Bronchial epithelial cell (primary cell): Measurements from ENCODE around the gene FXR1. TPM values are rescaled to one million over a fixed set of nuclear protein-coding genes. Genes with fewer than 3 reads are reported as not detected.

ENCODE experiments used
- DNase-seq: peaks from one replicate; pipeline ENCODE4 v3.0.0-alpha.2; 2010; ENCODE audit warnings: low read depth
- FAIRE-seq: peaks from 2 replicates; lab custom pipeline; 2011; peaks lifted over from hg19 to GRCh38; lab: Jason Lieb, UNC
- H3K27me3 ChIP-seq: 2 replicates; pipeline ENCODE4 v1.5.1; 2011; ENCODE audit warnings: low read length; ENCODE audit not compliant: control insufficient read depth, insufficient read depth
- H3K36me3 ChIP-seq: 2 replicates; pipeline ENCODE4 v1.5.1; 2011; ENCODE audit warnings: low read length; ENCODE audit not compliant: control insufficient read depth, insufficient read depth
- H3K4me3 ChIP-seq: 2 replicates; pipeline ENCODE4 v1.5.1; 2011; ENCODE audit warnings: mild to moderate bottlenecking, low read depth, low read length, control low read depth
- CTCF ChIP-seq: IDR thresholded peaks from 2 replicates; pipeline ENCODE4 v1.5.1; 2011; ENCODE audit warnings: mild to moderate bottlenecking, moderate library complexity, low read length, control low read depth, inconsistent platforms; ENCODE audit not compliant: insufficient read depth, severe bottlenecking
- total RNA-seq: library from RNA; depleted of rRNA; stranded (reverse); fragments of >200 nt; gene quantifications from 2 replicates; pipeline ENCODE4 v1.2.1, GENCODE V29; 2014

FXR1 gene
- total RNA-seq, 1 donor from 2014 or later = 144 TPM

- DNase-seq (no peak), FAIRE-seq (no peak)
- no peak for TF ChIP-seq CTCF
- no peak overlapping the region for H3K4me3 ChIP-seq
- no peaks in the 10 kb centered on the region for H3K36me3 ChIP-seq
- no peaks in the 10 kb centered on the region for H3K27me3 ChIP-seq
Observed at GRCh38 chr3:180940826-180941225, 28.4 kb downstream of the FXR1 start.

GRCh38 chr3:180947761-180948390, 35.4 kb downstream of the FXR1 start:
- FAIRE-seq = no peak
- peaks cover 5% of the 10 kb centered on the region for H3K36me3 ChIP-seq

GRCh38 chr3:180959691-180960090, 47.2 kb downstream of the FXR1 start:
- no peaks in the 10 kb centered on the region for H3K27me3 ChIP-seq
- no peak for TF ChIP-seq CTCF
- H3K4me3 ChIP-seq = no peak overlapping the region
- H3K36me3 ChIP-seq = peaks cover 10% of the 10 kb centered on the region
- DNase-seq (no peak), FAIRE-seq (no peak)

More at GRCh38 chr3:180947761-180948390, 35.4 kb downstream of the FXR1 start:
- H3K4me3 ChIP-seq = no peak overlapping the region
- no peak for TF ChIP-seq CTCF
- no peak for DNase-seq
- no peaks in the 10 kb centered on the region for H3K27me3 ChIP-seq

- Histone ChIP-seq H3K36me3 (peaks cover 9% of the 10 kb centered on the region), H3K4me3 (no peak overlapping the region), H3K27me3 (no peaks in the 10 kb centered on the region)
- FAIRE-seq (no peak), DNase-seq (no peak)
- no peak for TF ChIP-seq CTCF
Observed at GRCh38 chr3:180961087-180961486, 48.6 kb downstream of the FXR1 start.

GRCh38 chr3:180961552-180961951, 49.1 kb downstream of the FXR1 start:
- no peak overlapping the region for H3K4me3 ChIP-seq
- DNase-seq = no peak
- H3K27me3 ChIP-seq = no peaks in the 10 kb centered on the region
- FAIRE-seq = no peak
- no peak for TF ChIP-seq CTCF
- H3K36me3 ChIP-seq = peaks cover 7% of the 10 kb centered on the region

- FAIRE-seq = no peak
- TF ChIP-seq CTCF = no peak
- Histone ChIP-seq H3K27me3 (no peaks in the 10 kb centered on the region), H3K36me3 (peaks cover 7% of the 10 kb centered on the region), H3K4me3 (no peak overlapping the region)
- no peak for DNase-seq
Observed at GRCh38 chr3:180962530-180962929, 50.1 kb downstream of the FXR1 start.
